GM12878 (cell line): Measurements from ENCODE around the gene TKFC. TPM values are rescaled to one million over a fixed set of nuclear protein-coding genes. Genes with fewer than 3 reads are reported as not detected.

ENCODE experiments used
- ATAC-seq: fragments of 200-7000 bp; cut with Tn5 transposase; 3 replicates; pipeline ENCODE4 v1.9.1; 2020; ENCODE audit warnings: mild to moderate bottlenecking, moderate library complexity
- BruUV-seq: library from RNA; stranded (reverse); fragments of 400-500 nt; replicated peaks from 2 replicates; lab custom pipeline; 2021; lab: Mats Ljungman, UMichigan
- CTCF ChIA-PET: fragments of 300-600 bp; sonication (Branson Sonifier 250); formaldehyde crosslinking; extraction: SDS; loops from one replicate; lab custom pipeline; 2021; ENCODE audit warnings: inconsistent platforms; lab: Yijun Ruan, JAX
- POLR2A ChIA-PET: fragments of 350-600 bp; formaldehyde crosslinking; extraction: SDS; loops from one replicate; lab custom pipeline; 2021; ENCODE audit warnings: inconsistent platforms; lab: Charles Lee
- RAD21 ChIA-PET: fragments of 300-600 bp; sonication (Branson Sonifier 250); formaldehyde crosslinking; loops from one replicate; lab custom pipeline; 2023; ENCODE audit warnings: antibody characterized with exemption; ENCODE audit not compliant: unreplicated experiment; lab: Charles Lee
- SMC1A ChIA-PET: fragments of 300-600 bp; sonication (Branson Sonifier 250); formaldehyde crosslinking; loops from one replicate; lab custom pipeline; 2023; ENCODE audit not compliant: unreplicated experiment, uncharacterized antibody; lab: Charles Lee
- DNase-seq: peaks from one replicate; pipeline ENCODE4 v3.0.0-alpha.2; 2011; ENCODE audit warnings: low read depth, low spot score
- FAIRE-seq: peaks from 3 replicates; lab custom pipeline; 2011; peaks lifted over from hg19 to GRCh38; lab: Jason Lieb, UNC
- H2AFZ ChIP-seq: 2 replicates; pipeline ENCODE4 v1.6.0; 2011; ENCODE audit warnings: low read depth, low read length, control low read depth; ENCODE audit not compliant: control insufficient read depth
- H3K27ac ChIP-seq: 2 replicates; pipeline ENCODE4 v1.5.1; 2011; ENCODE audit warnings: control low read depth; ENCODE audit not compliant: control insufficient read depth, insufficient read depth
- H3K27me3 ChIP-seq, 2 experiments: replicated peaks in 1 of 2; 2 replicates each; pipeline versions ENCODE4 v1.6.0 to v1.6.1; 2011; ENCODE audit warnings: low read length in 1 of 2; ENCODE audit not compliant: control insufficient read depth in 2 of 2, insufficient read depth in 2 of 2
- H3K36me3 ChIP-seq, 2 experiments: 2 replicates each; pipeline ENCODE4 v1.5.1; 2011; ENCODE audit warnings: low read length in 1 of 2; ENCODE audit not compliant: control insufficient read depth in 2 of 2, insufficient read depth in 2 of 2
- H3K4me1 ChIP-seq: 2 replicates; pipeline ENCODE4 v1.6.1; 2011; ENCODE audit warnings: mild to moderate bottlenecking, low read length, moderate library complexity, mixed read lengths; ENCODE audit not compliant: control insufficient read depth, insufficient read depth
- H3K4me2 ChIP-seq: 2 replicates; pipeline ENCODE4 v1.6.0; 2011; ENCODE audit warnings: control low read depth; ENCODE audit not compliant: control insufficient read depth, insufficient read depth
- H3K4me3 ChIP-seq: fragments of 200-600 bp; sonication (generic); 2 replicates; pipeline ENCODE4 v1.5.1; 2016
- H3K79me2 ChIP-seq: 2 replicates; pipeline ENCODE4 v1.6.0; 2011; ENCODE audit warnings: low read length; ENCODE audit not compliant: control insufficient read depth, insufficient read depth
- H3K9ac ChIP-seq: 2 replicates; pipeline ENCODE4 v1.8.0; 2011; ENCODE audit warnings: low read length, control low read depth, mixed read lengths; ENCODE audit not compliant: control insufficient read depth, insufficient read depth
- H3K9me3 ChIP-seq: replicated peaks from 3 replicates; pipeline ENCODE4 v1.5.1; 2011; ENCODE audit warnings: mild to moderate bottlenecking, low read length; ENCODE audit not compliant: control insufficient read depth, insufficient read depth
- H4K20me1 ChIP-seq: 2 replicates; pipeline ENCODE4 v1.6.0; 2011; ENCODE audit not compliant: control insufficient read depth, insufficient read depth
- BMI1 ChIP-seq: fragments of 450-650 bp; IDR thresholded peaks from 2 replicates; pipeline ENCODE4 v1.6.1; 2016; ENCODE audit warnings: mild to moderate bottlenecking, moderate library complexity, borderline replicate concordance
- CBX5 ChIP-seq: sonication (generic); IDR thresholded peaks from 2 replicates; pipeline ENCODE4 v1.6.1; 2016; ENCODE audit warnings: low read depth, moderate library complexity, mild to moderate bottlenecking, inconsistent platforms
- E4F1 ChIP-seq: fragments of 450-650 bp; IDR thresholded peaks from 2 replicates; pipeline ENCODE4 v1.6.1; 2018; ENCODE audit warnings: borderline replicate concordance, mild to moderate bottlenecking; ENCODE audit not compliant: partially characterized antibody
- ELK1 ChIP-seq: IDR thresholded peaks from 2 replicates; pipeline ENCODE4 v1.6.1; 2012; ENCODE audit warnings: low read depth, low read length, improper control_type of control experiment
- ETV6 ChIP-seq, 2 experiments: fragments of 450-650 bp in 1 of 2; IDR thresholded peaks in 1 of 2; conservative IDR thresholded peaks in 1 of 2; 2 replicates each; pipeline ENCODE4 v1.6.1; 2014; ENCODE audit warnings: antibody characterized with exemption in 1 of 2, borderline replicate concordance in 1 of 2, low read depth in 1 of 2, mild to moderate bottlenecking in 1 of 2, moderate library complexity in 1 of 2
- FOXK2 ChIP-seq: fragments of 450-650 bp; IDR thresholded peaks from 2 replicates; pipeline ENCODE4 v1.6.1; 2017; ENCODE audit warnings: mild to moderate bottlenecking, moderate library complexity
- GATAD2B ChIP-seq: fragments of 450-650 bp; conservative IDR thresholded peaks from 2 replicates; pipeline ENCODE4 v1.6.1; 2017; ENCODE audit warnings: low read depth, mild to moderate bottlenecking, moderate library complexity
- KDM1A ChIP-seq: fragments of 200-600 bp; sonication (generic); IDR thresholded peaks from 2 replicates; pipeline ENCODE4 v1.6.1; 2016; ENCODE audit warnings: borderline replicate concordance
- MEF2B ChIP-seq: fragments of 450-650 bp; IDR thresholded peaks from 2 replicates; pipeline ENCODE4 v1.6.1; 2018; ENCODE audit warnings: mild to moderate bottlenecking, moderate library complexity; ENCODE audit not compliant: partially characterized antibody, poor library complexity, severe bottlenecking
- NFXL1 ChIP-seq: fragments of 450-650 bp; IDR thresholded peaks from 2 replicates; pipeline ENCODE4 v1.6.1; 2017; ENCODE audit warnings: antibody characterized with exemption, mild to moderate bottlenecking, borderline replicate concordance
- POLR2A ChIP-seq: IDR thresholded peaks from 2 replicates; pipeline ENCODE4 v1.6.1; 2011; ENCODE audit warnings: low read depth, mild to moderate bottlenecking, low read length
- RFX5 ChIP-seq: IDR thresholded peaks from 2 replicates; pipeline ENCODE4 v1.6.1; 2011; ENCODE audit warnings: low read depth, low read length, improper control_type of control experiment
- SIN3A ChIP-seq: IDR thresholded peaks from 2 replicates; pipeline ENCODE4 v1.6.1; 2012; ENCODE audit warnings: low read depth, low read length, improper control_type of control experiment
- SP1 ChIP-seq: IDR thresholded peaks from one replicate; pipeline ENCODE4 v1.6.1; 2011; ENCODE audit warnings: low read depth, low read length
- STAT1 ChIP-seq: fragments of 450-650 bp; conservative IDR thresholded peaks from 2 replicates; pipeline ENCODE4 v1.6.1; 2014; ENCODE audit warnings: antibody characterized with exemption, mild to moderate bottlenecking
- ZBTB33 ChIP-seq: fragments of 450-650 bp; IDR thresholded peaks from 2 replicates; pipeline ENCODE4 v1.6.1; 2017; ENCODE audit warnings: mild to moderate bottlenecking
- ZNF384 ChIP-seq: IDR thresholded peaks from 2 replicates; pipeline ENCODE4 v1.6.1; 2012; ENCODE audit warnings: low read depth, mild to moderate bottlenecking, low read length, improper control_type of control experiment, borderline replicate concordance
- WGBS: methylation state at CpG from one replicate; pipeline ENCODE4 v1.1.6; 2016; ENCODE audit warnings: low lambda C conversion rate; ENCODE audit not compliant: insufficient replicate concordance, insufficient coverage; ENCODE audit errors: missing lambda C conversion rate; 5-methylcytosine and 5-hydroxymethylcytosine counted together
- in situ Hi-C: fragments of 300-500 bp; cut with MboI; formaldehyde crosslinking; loops from 9 replicates; pipeline ENCODE4 v1.14.3; 2018; ENCODE audit warnings: mixed read lengths
- intact Hi-C: fragments of 100-400 bp; cut with micrococcal nuclease; formaldehyde crosslinking; loops from one replicate; pipeline ENCODE4 v1.14.2; 2022; ENCODE audit not compliant: unreplicated experiment
- polyA plus RNA-seq, 11 experiments: library from polyadenylated mRNA; depleted of rRNA in 4 of 11; unstranded in 6 of 11; stranded (reverse) in 5 of 11; fragments of >200 nt; fragmentation: Nextera tagmentation in 4 of 11; fragmentation: Illumina TruSeq in 1 of 11; extraction: Ambion mirVana in 4 of 11; extraction: Trizol in 1 of 11; gene quantifications; 1 replicate in 1 of 11; 2 replicates in 10 of 11; pipeline versions ENCODE4 v1.2.1 to v1.2.3, GENCODE V29; 2011 to 2016; ENCODE audit warnings: inconsistent platforms in 2 of 11, missing spikeins in 2 of 11, low read depth in 1 of 11
- total RNA-seq, 4 experiments: library from RNA; depleted of rRNA in 3 of 4; stranded (reverse); fragments of >200 nt in 3 of 4; fragmentation: Illumina TruSeq in 1 of 4; extraction: Trizol in 1 of 4; gene quantifications; 2 replicates each; pipeline versions ENCODE4 v1.2.1 to v1.2.3, GENCODE V29; 2013 to 2021

TKFC gene
- total and polyA plus RNA-seq, 10 of the 15 experiments (the other 5 are each of a cell fraction or from before 2014, with no cell fraction given), result 2.4 to 113 (median 59.0) TPM

- Histone ChIP-seq H3K27me3 (no peaks in the 10 kb centered on the region), H3K9ac (no peak overlapping the region), H3K79me2 (no peaks in the 10 kb centered on the region), H3K4me1 (peaks cover 2% of the 10 kb centered on the region; the same call in 1 of the 2 replicates), H4K20me1 (no peaks in the 10 kb centered on the region), H3K4me3 (no peak overlapping the region), H2AFZ (no peak overlapping the region), H3K27ac (no peak overlapping the region), H3K4me2 (no peak overlapping the region), H3K36me3 (peaks cover 0 to 4% of the 10 kb centered on the region in 2 experiments; a peak in 2 of 4 replicates), H3K9me3 (no peaks in the 10 kb centered on the region)
- no TSS peak for BruUV-seq
- RAD21 ChIA-PET, result interaction anchor here (1.8 kb wide), 1 partner anchor 14 kb away, joined by 4 read pairs; no protein-coding TSS in a partner anchor
- FAIRE-seq, result no peak
- CTCF ChIA-PET, result interaction anchor here (9.8 to 10.2 kb wide), 2 partner anchors 20 to 44 kb away, joined by 387 to 729 read pairs; partner anchors contain the start of genes CYB561A3 and TMEM138
- TF ChIP-seq STAT1 (no peak), SIN3A (no peak), ZNF384 (no peak), ZBTB33 (no peak), NFXL1 (no peak), GATAD2B (no peak), FOXK2 (no peak), MEF2B (no peak), ELK1 (no peak), ETV6 (conservative IDR thresholded peaks at IDR 0.05 in 1 of 2, IDR thresholded peaks at IDR 0.05 in 1 of 2; ENCODE audit: borderline replicate concordance in 1 of 2, low read depth in 1 of 2) (no peak), POLR2A (no peak), SP1 (no peak), CBX5 (no peak), E4F1 (no peak), KDM1A (no peak), BMI1 (no peak), RFX5 (no peak)
- DNase-seq, result no peak
- POLR2A ChIA-PET, result interaction anchor here (1.3 kb wide), 1 partner anchor 22 kb away, joined by 3 read pairs; no protein-coding TSS in a partner anchor
- ATAC-seq, result no peak
- intact Hi-C loops (no loop called here), in situ Hi-C loops (no loop called here)
- SMC1A ChIA-PET, result interaction anchor here (1.4 to 1.7 kb wide), 2 partner anchors 15 to 45 kb away, joined by 6 to 9 read pairs; no protein-coding TSS in a partner anchor
- WGBS, result 98% methylated on average over 2 of the region's 2 CpGs
Observed at GRCh38 chr11:61340979-61341378, 8.0 kb downstream of the TKFC start.
